Endothelial cell of umbilical vein (primary cell): ENCODE measurements around the gene LRFN3.

ENCODE experiments used
- EZH2 ChIP-seq: IDR thresholded peaks from 2 replicates; pipeline ENCODE4 v1.6.1; 2012; ENCODE audit warnings: borderline replicate concordance, low read depth, mild to moderate bottlenecking, moderate library complexity, low read length, inconsistent platforms; ENCODE audit not compliant: severe bottlenecking
- JUN ChIP-seq: IDR thresholded peaks from 2 replicates; pipeline ENCODE4 v1.6.1; 2011; ENCODE audit warnings: borderline replicate concordance, low read depth; ENCODE audit not compliant: insufficient read length, insufficient read depth
- MYC ChIP-seq: IDR thresholded peaks from one replicate; pipeline ENCODE4 v1.6.1; 2011; ENCODE audit warnings: mild to moderate bottlenecking, low read depth, low read length
- POLR2A ChIP-seq: IDR thresholded peaks from 2 replicates; pipeline ENCODE4 v1.6.1; 2012; ENCODE audit warnings: low read depth, mild to moderate bottlenecking, control low read depth, low read length
- POLR2AphosphoS5 ChIP-seq: IDR thresholded peaks from 2 replicates; pipeline ENCODE4 v1.6.1; 2012; ENCODE audit warnings: low read depth, mild to moderate bottlenecking, control low read depth, low read length, moderate library complexity; ENCODE audit not compliant: insufficient read depth
- TF ChIP-seq, protein P1 (sequence below), 2 donors: IDR thresholded peaks; 1 replicate in 1 of 2; 2 replicates in 1 of 2; pipeline ENCODE4 v1.5.1; 2011; ENCODE audit warnings: low read length in 2 of 2, mild to moderate bottlenecking in 2 of 2, moderate library complexity in 2 of 2, control low read depth in 1 of 2, inconsistent platforms in 1 of 2, low read depth in 1 of 2; ENCODE audit not compliant: insufficient read depth in 1 of 2; ENCODE audit errors: extremely low read depth in 1 of 2

DNA sequence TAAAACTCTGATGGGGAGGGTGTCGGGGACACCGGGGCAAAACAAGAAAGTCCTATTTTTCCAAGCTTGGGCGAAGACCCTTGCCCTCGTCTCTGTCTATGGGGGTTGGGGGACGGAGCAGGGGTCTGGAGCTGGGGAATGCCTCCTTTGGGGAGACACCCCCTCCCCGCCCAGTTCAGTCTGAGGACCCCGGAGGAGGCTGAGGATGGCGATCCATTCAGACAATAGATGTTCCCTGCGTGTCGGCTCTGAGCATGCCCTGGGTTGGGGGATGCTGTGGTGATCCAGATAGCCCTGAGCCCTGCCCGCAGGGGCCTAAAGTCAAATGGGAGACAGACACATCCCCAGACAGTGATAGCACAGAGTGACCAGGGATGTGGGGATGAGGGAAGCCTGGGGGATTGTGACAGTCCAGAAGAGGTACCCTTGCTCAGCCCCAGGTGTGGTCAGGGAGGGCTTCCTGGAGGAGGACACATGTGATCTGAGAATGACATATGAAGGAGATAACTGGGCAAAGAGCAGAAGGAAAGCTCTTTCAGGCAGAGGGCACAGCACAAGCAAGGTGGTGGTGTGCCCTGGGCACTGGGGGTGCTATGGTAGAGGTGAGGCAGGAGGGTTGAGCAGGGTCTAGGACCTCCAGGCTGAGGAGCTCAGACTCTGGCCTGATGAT is 9.1 kb downstream of the LRFN3 start:
- TF ChIP-seq, protein P1, sequence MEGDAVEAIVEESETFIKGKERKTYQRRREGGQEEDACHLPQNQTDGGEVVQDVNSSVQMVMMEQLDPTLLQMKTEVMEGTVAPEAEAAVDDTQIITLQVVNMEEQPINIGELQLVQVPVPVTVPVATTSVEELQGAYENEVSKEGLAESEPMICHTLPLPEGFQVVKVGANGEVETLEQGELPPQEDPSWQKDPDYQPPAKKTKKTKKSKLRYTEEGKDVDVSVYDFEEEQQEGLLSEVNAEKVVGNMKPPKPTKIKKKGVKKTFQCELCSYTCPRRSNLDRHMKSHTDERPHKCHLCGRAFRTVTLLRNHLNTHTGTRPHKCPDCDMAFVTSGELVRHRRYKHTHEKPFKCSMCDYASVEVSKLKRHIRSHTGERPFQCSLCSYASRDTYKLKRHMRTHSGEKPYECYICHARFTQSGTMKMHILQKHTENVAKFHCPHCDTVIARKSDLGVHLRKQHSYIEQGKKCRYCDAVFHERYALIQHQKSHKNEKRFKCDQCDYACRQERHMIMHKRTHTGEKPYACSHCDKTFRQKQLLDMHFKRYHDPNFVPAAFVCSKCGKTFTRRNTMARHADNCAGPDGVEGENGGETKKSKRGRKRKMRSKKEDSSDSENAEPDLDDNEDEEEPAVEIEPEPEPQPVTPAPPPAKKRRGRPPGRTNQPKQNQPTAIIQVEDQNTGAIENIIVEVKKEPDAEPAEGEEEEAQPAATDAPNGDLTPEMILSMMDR (IDR thresholded peaks at IDR 0.05; ENCODE audit: extremely low read depth in 1 of 2, insufficient read depth in 1 of 2, low read depth in 1 of 2, low read length in 2 of 2), result no peak
- TF ChIP-seq POLR2A, result no peak
- TF ChIP-seq POLR2AphosphoS5, result no peak
- TF ChIP-seq JUN, result no peak
- TF ChIP-seq EZH2, result no peak
- TF ChIP-seq MYC, result no peak
